IMR-90 (cell line): Measurements from ENCODE around the gene KCNIP3. TPM values are rescaled to one million over a fixed set of nuclear protein-coding genes. Genes with fewer than 3 reads are reported as not detected.

ENCODE experiments used
- ATAC-seq: fragments of 200-7000 bp; cut with Tn5 transposase; 2 replicates; pipeline ENCODE4 v1.9.1; 2020; ENCODE audit warnings: low read depth, mild to moderate bottlenecking, moderate library complexity
- BruUV-seq: library from RNA; stranded (reverse); fragments of 400-500 nt; replicated peaks from 2 replicates; lab custom pipeline; 2021; lab: Mats Ljungman, UMichigan
- CTCF ChIA-PET: fragments of 300-600 bp; formaldehyde crosslinking; extraction: SDS; loops from one replicate; lab custom pipeline; 2021; ENCODE audit warnings: antibody characterized with exemption; lab: Yijun Ruan, JAX
- POLR2A ChIA-PET: fragments of 300-600 bp; sonication (Branson Sonifier 250); formaldehyde crosslinking; loops from one replicate; lab custom pipeline; 2022; ENCODE audit warnings: antibody characterized with exemption; ENCODE audit not compliant: unreplicated experiment; lab: Charles Lee
- DNase-seq: peaks from one replicate; pipeline ENCODE4 v3.0.0; 2013
- H2AFZ ChIP-seq: replicated peaks from 2 replicates; pipeline ENCODE3; 2013; ENCODE audit warnings: low read length, mild to moderate bottlenecking; ENCODE audit not compliant: poor library complexity
- H2AK5ac ChIP-seq: 2 replicates; pipeline ENCODE4 v1.6.1; 2013; ENCODE audit warnings: low read depth, low read length, inconsistent platforms
- H2AK9ac ChIP-seq: replicated peaks from 2 replicates; pipeline ENCODE3; 2013; ENCODE audit warnings: mild to moderate bottlenecking, low read depth, low read length, moderate library complexity; ENCODE audit not compliant: poor library complexity
- H2BK120ac ChIP-seq: 2 replicates; pipeline ENCODE4 v1.6.1; 2013; ENCODE audit warnings: low read depth, low read length, inconsistent platforms
- H2BK15ac ChIP-seq: 3 replicates; pipeline ENCODE4 v1.6.1; 2013; ENCODE audit warnings: low read depth, low read length, inconsistent platforms
- H2BK20ac ChIP-seq: 2 replicates; pipeline ENCODE4 v1.6.1; 2013; ENCODE audit warnings: low read depth, mild to moderate bottlenecking, inconsistent platforms, low read length, moderate library complexity
- H2BK5ac ChIP-seq: 2 replicates; pipeline ENCODE4 v1.6.1; 2013; ENCODE audit warnings: mild to moderate bottlenecking, low read depth, low read length, inconsistent platforms; ENCODE audit not compliant: poor library complexity, severe bottlenecking
- H3K14ac ChIP-seq: replicated peaks from 2 replicates; pipeline ENCODE4 v1.6.1; 2013; ENCODE audit warnings: low read depth, low read length, inconsistent platforms
- H3K18ac ChIP-seq: 2 replicates; pipeline ENCODE4 v1.6.1; 2013; ENCODE audit warnings: low read depth, low read length, control low read depth
- H3K23ac ChIP-seq: 2 replicates; pipeline ENCODE4 v1.6.1; 2013; ENCODE audit warnings: low read depth, low read length, inconsistent platforms
- H3K27ac ChIP-seq: 2 replicates; pipeline ENCODE4 v1.5.1; 2013; ENCODE audit warnings: mild to moderate bottlenecking, control low read depth, low read length; ENCODE audit not compliant: insufficient read depth
- H3K27me3 ChIP-seq: 2 replicates; pipeline ENCODE4 v1.6.1; 2013; ENCODE audit warnings: low read length; ENCODE audit not compliant: control insufficient read depth, insufficient read depth
- H3K36me3 ChIP-seq: 2 replicates; pipeline ENCODE4 v1.6.1; 2013; ENCODE audit warnings: low read length, mixed read lengths; ENCODE audit not compliant: control insufficient read depth, insufficient read depth
- H3K4ac ChIP-seq: 2 replicates; pipeline ENCODE4 v1.6.1; 2013; ENCODE audit warnings: low read depth, low read length, inconsistent platforms
- H3K4me1 ChIP-seq: 2 replicates; pipeline ENCODE4 v1.6.1; 2013; ENCODE audit warnings: low read length, mixed read lengths; ENCODE audit not compliant: control insufficient read depth, insufficient read depth
- H3K4me2 ChIP-seq: 2 replicates; pipeline ENCODE4 v1.6.1; 2013; ENCODE audit warnings: low read depth, mild to moderate bottlenecking, control low read depth, low read length, moderate library complexity
- H3K4me3 ChIP-seq: 2 replicates; pipeline ENCODE4 v1.5.1; 2013; ENCODE audit warnings: low read depth, mild to moderate bottlenecking, control low read depth, low read length, moderate library complexity; ENCODE audit not compliant: insufficient read depth
- H3K56ac ChIP-seq: 2 replicates; pipeline ENCODE4 v1.6.1; 2013; ENCODE audit warnings: low read length, inconsistent platforms; ENCODE audit not compliant: insufficient read depth; ENCODE audit errors: extremely low read depth
- H3K79me1 ChIP-seq, 2 experiments: 2 replicates each; pipeline ENCODE4 v1.6.1; 2013; ENCODE audit warnings: low read length in 2 of 2, inconsistent platforms in 1 of 2, low read depth in 1 of 2
- H3K9ac ChIP-seq: 2 replicates; pipeline ENCODE4 v1.6.1; 2013; ENCODE audit warnings: low read depth, low read length, control low read depth
- H3K9me1 ChIP-seq: 2 replicates; pipeline ENCODE4 v1.6.1; 2013; ENCODE audit warnings: low read length, inconsistent platforms; ENCODE audit not compliant: insufficient read depth
- H3K9me3 ChIP-seq: 2 replicates; pipeline ENCODE4 v1.6.1; 2013; ENCODE audit warnings: low read length; ENCODE audit not compliant: control insufficient read depth, insufficient read depth
- H4K20me1 ChIP-seq: 2 replicates; pipeline ENCODE4 v1.6.1; 2013; ENCODE audit warnings: low read length, inconsistent platforms; ENCODE audit not compliant: insufficient read depth
- H4K5ac ChIP-seq: 2 replicates; pipeline ENCODE4 v1.6.1; 2013; ENCODE audit warnings: mild to moderate bottlenecking, low read depth, low read length, control low read depth
- H4K8ac ChIP-seq, 2 experiments: 2 replicates each; pipeline ENCODE4 v1.6.1; 2013; ENCODE audit warnings: low read depth in 2 of 2, low read length in 2 of 2, control low read depth in 1 of 2, inconsistent platforms in 1 of 2
- H4K91ac ChIP-seq: 2 replicates; pipeline ENCODE4 v1.6.1; 2013; ENCODE audit warnings: low read depth, low read length, inconsistent platforms; ENCODE audit not compliant: insufficient read depth
- BHLHE40 ChIP-seq: fragments of 150-350 bp; IDR thresholded peaks from 2 replicates; pipeline ENCODE4 v1.6.1; 2016; ENCODE audit warnings: mild to moderate bottlenecking, low read depth, low read length
- CHD1 ChIP-seq: IDR thresholded peaks from 2 replicates; pipeline ENCODE4 v1.6.1; 2012; ENCODE audit warnings: low read depth, low read length, improper control_type of control experiment
- CTCF ChIP-seq: conservative IDR thresholded peaks from 2 replicates; pipeline ENCODE4 v1.5.1; 2012; ENCODE audit warnings: mild to moderate bottlenecking, low read depth, low read length, improper control_type of control experiment
- FOS ChIP-seq: fragments of 150-350 bp; IDR thresholded peaks from 2 replicates; pipeline ENCODE4 v1.6.1; 2016; ENCODE audit warnings: low read depth, low read length
- MAZ ChIP-seq: IDR thresholded peaks from 2 replicates; pipeline ENCODE4 v1.6.1; 2012; ENCODE audit warnings: low read depth, mild to moderate bottlenecking, low read length, improper control_type of control experiment, moderate library complexity, borderline replicate concordance
- MXI1 ChIP-seq: IDR thresholded peaks from 2 replicates; pipeline ENCODE4 v1.6.1; 2012; ENCODE audit warnings: low read depth, mild to moderate bottlenecking, low read length, moderate library complexity, borderline replicate concordance
- NFE2L2 ChIP-seq: fragments of 150-350 bp; IDR thresholded peaks from 2 replicates; pipeline ENCODE4 v1.6.1; 2016; ENCODE audit warnings: low read depth, mild to moderate bottlenecking, low read length
- RCOR1 ChIP-seq: IDR thresholded peaks from 2 replicates; pipeline ENCODE4 v1.6.1; 2012; ENCODE audit warnings: mild to moderate bottlenecking, low read length, improper control_type of control experiment; ENCODE audit not compliant: insufficient replicate concordance
- WGBS, 2 experiments: methylation state at CpG; one replicate each; pipeline versions ENCODE4 v1.1.5 to v1.1.7; 2013; ENCODE audit warnings: missing lambda C conversion rate in 2 of 2; ENCODE audit not compliant: insufficient read length in 1 of 2; ENCODE audit errors: extremely low coverage in 2 of 2; 5-methylcytosine and 5-hydroxymethylcytosine counted together
- dilution Hi-C: fragments of 300-500 bp; cut with HindIII; formaldehyde crosslinking; loops from one replicate; pipeline ENCODE4 v1.14.3; 2018; ENCODE audit warnings: low sequenced_read_pairs; ENCODE audit not compliant: unreplicated experiment
- in situ Hi-C: fragments of 300-500 bp; cut with MboI; formaldehyde crosslinking; loops from 3 replicates; pipeline ENCODE4 v1.14.3; 2019; ENCODE audit warnings: low sequenced_read_pairs, inconsistent platforms, mixed read lengths
- intact Hi-C: fragments of 100-400 bp; cut with micrococcal nuclease; formaldehyde crosslinking; loops from 2 replicates; pipeline ENCODE4 v1.10.0; 2022
- polyA plus RNA-seq, 3 experiments: library from polyadenylated mRNA; depleted of rRNA; stranded (reverse); fragments of >200 nt; gene quantifications; 2 replicates each; pipeline ENCODE4 v1.2.3, GENCODE V29; 2012; ENCODE audit warnings: low replicate concordance in 1 of 3
- total RNA-seq: library from RNA; depleted of rRNA; stranded (reverse); fragments of >200 nt; gene quantifications from 2 replicates; pipeline ENCODE4 v1.2.3, GENCODE V29; 2012
- TF ChIP-seq, protein P1 (sequence below): fragments of 150-350 bp; IDR thresholded peaks from 2 replicates; pipeline ENCODE4 v1.6.1; 2017; ENCODE audit warnings: mild to moderate bottlenecking, antibody characterized with exemption, low read length, low read depth

The KCNIP3 gene
- total and polyA plus RNA-seq, 2 of the 4 experiments (the other 2 are of a cell fraction), result 0.72 to 1.4 TPM

- Histone ChIP-seq H2AK5ac (no peak overlapping the region), H3K36me3 (no peaks in the 10 kb centered on the region), H3K79me1 (no peaks in the 10 kb centered on the region), H4K5ac (no peak overlapping the region), H3K14ac (no peak overlapping the region), H3K9me1 (peaks cover 3% of the 10 kb centered on the region; the same call in 1 of the 2 replicates), H4K91ac (no peak overlapping the region), H3K4me2 (no peak overlapping the region), H4K20me1 (no peaks in the 10 kb centered on the region), H3K56ac (no peak overlapping the region), H4K8ac (no peak overlapping the region), H3K9ac (no peak overlapping the region), H2BK120ac (no peak overlapping the region), H2BK5ac (no peak overlapping the region), H3K18ac (no peak overlapping the region), H2AK9ac (peak overlapping the region; percentile 46), H3K4ac (no peak overlapping the region), H2BK15ac (no peak overlapping the region), H3K27ac (no peak overlapping the region), H2BK20ac (no peak overlapping the region), H3K4me1 (peaks cover 14% of the 10 kb centered on the region), H3K27me3 (no peaks in the 10 kb centered on the region), H2AFZ (no peak overlapping the region), H3K9me3 (no peaks in the 10 kb centered on the region), H3K23ac (no peak overlapping the region), H3K4me3 (no peak overlapping the region)
- no TSS peak for BruUV-seq
- POLR2A ChIA-PET, result no interaction called here
- dilution Hi-C loops (no loop called here), intact Hi-C loops (no loop called here), in situ Hi-C loops (no loop called here)
- ATAC-seq (no peak), DNase-seq (no peak)
- 80% methylated on average over 4 of the region's 23 CpGs; no CpG with 5 or more reads in 1 of the 2 experiments for WGBS, 2 experiments
- CTCF ChIA-PET, result no interaction called here
- TF ChIP-seq CHD1 (no peak), MAZ (no peak), BHLHE40 (no peak), NFE2L2 (no peak), CTCF (no peak), MXI1 (no peak), RCOR1 (no peak), FOS (no peak)
- TF ChIP-seq, protein P1, sequence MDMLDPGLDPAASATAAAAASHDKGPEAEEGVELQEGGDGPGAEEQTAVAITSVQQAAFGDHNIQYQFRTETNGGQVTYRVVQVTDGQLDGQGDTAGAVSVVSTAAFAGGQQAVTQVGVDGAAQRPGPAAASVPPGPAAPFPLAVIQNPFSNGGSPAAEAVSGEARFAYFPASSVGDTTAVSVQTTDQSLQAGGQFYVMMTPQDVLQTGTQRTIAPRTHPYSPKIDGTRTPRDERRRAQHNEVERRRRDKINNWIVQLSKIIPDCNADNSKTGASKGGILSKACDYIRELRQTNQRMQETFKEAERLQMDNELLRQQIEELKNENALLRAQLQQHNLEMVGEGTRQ, result no peak
Measured at GRCh38 chr2:95329891-95330793, 33.0 kb downstream of the KCNIP3 start.
